HS-5 (cell line): ENCODE measurements around the gene CLASP2.
"Not testable (repeated sequence)": the region's sequence is repeated elsewhere in the genome, so short reads cannot be mapped to it uniquely, and the experiment has no call there.

Experiments used
- DNase-seq: peaks from one replicate; pipeline ENCODE4 v3.0.0-alpha.2; 2012; ENCODE audit warnings: low read depth

CLASP2 gene

DNA sequence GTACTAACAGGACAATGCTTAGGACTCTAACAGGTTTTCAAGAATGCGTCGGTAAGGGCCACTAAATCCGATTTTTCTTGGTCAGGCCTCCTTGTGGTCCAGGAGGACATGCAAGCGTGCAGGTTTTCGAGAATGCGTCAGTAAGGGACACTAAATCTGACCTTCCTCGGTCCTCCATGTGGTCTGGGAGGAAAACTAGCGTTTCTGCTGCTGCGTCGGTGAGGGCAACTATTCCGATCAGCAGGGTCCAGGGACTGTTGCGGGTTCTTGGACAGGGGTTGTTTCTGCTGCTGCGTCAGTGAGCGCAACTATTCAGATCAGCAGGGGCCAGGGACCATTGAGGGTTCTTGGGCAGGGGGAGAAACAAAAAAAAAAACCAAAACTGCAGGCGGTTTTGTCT lies 270.1 kb downstream of the CLASP2 start:
- DNase-seq: no peak

DNA sequence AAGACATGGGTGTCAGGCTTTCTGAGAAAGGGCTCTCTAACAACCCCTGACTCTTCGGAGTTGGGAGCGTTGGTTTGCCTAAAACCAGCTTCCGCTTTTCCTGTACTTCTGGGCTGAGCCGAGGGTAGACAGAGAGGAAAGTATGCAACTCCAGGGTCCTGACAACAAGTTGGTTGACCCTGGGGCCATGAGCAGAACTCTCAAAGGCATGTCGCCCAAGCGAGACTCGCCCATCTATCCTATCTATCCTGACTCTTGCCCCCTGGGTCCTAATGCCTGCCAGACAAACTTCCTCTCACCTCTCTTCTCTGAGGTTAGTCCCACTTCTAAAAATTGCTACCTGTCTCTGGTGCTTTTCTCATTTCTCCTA lies 270.8 kb downstream of the CLASP2 start:
- not testable (repeated sequence) for DNase-seq
